NK-92 treated with Interleukin-12 subunit alpha and Interleukin-12 subunit beta, amount 100 ng/mL, for 24 hours (cell line): ENCODE measurements around the gene TIMM17B.

Source experiments
- DNase-seq: peaks from one replicate; lab custom pipeline; 2025; lab: John Stamatoyannopoulos, UW

The TIMM17B gene

DNA sequence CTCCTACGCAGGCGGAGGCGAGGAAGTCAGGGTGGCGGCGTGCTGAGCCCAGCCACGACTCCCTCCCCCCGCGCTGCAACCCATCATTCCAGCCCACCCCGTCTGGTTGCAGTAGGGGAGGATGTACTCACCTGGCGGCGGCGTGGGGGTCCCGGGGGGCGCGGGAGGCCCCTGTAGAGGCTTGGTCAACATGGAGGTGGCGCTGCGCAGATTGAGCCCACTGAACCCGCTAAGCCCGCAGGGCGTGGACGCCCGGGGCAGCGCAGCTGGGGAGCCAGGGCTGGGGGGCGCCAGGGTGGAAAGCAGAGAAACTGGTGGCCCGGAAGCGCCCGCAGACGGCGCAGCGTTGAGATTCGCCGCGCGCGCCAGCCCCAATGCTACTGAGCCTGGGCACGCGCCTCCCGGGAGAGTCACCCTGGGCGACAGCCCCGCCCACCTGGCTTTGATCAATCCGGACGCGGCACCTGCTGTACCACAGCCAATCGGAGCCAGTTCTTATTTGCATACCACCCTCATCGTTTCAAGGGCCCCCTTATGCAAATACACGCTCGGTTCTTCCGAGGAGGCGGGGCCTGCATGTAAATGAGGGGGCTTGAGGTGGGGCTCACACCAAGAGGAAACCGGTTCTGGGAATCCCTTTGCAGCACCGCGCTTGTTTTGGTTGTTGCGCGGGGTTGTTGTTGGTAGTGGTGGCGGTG lies 21.2 kb upstream of the TIMM17B start, which contains the start of gene PIM2:
Gene PIM2, minus strand, starts transcription at position 382 of the 698 bp plus-strand sequence. Its CDS starts 190 bp downstream, at position 192.
- DNase-seq = peak; percentile 86

DNA sequence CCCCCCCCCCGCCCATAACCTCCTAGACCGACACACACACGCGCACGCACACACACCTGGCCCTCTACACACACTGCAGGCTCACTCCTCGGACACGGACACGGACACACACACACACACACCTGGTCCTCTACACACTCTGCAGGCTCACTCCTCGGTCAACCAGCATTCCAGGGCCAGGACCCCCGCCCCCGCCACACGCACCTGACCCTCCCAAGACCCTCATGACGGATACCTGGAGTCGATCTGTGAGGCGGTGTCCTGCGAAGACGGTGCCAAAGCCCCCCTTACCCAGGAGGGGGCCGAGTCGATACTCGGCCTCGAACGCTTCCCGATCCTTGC lies 20.7 kb upstream of the TIMM17B start:
- DNase-seq = no peak

DNA sequence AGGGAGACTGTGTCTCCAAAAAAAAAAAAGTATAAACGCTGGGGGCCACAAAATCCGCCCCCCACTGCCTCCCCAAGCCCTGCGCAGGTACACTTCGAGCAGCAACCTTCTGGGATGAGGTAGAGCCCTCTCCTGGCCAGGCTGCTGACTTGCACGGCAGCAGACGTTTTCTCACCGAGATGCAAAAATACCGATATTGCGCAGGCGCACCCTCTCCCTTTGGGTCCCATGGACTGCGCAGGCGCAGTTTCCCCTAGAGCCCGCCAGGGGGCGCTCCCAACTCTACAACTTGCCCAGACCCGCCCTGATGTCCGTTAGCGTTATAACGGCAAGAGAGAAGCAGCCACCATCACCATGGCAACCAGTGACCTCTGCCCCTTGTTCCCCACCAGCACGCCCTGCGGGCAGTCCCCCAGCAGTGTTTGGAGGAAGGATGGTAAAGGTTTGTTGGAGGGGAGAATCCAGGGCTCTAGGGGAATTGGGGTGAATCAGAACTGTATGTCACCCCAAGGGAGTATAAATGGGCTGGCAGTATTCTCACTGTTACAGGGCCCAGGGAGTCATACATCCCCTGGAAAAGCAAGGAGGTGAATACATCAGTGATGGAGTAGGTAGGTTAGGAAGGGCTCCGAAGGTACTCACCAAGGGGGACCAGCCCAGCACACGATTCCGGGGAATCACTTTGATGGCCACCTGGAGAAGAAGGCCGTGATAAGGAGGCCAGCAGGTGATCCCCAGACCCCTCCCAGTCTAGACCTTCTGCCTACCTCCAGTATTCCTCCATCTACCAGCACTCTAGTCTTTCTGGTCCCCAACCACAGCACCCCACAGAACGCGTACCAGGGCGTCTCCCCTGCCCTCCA lies 19.8 kb upstream of the TIMM17B start:
- DNase-seq = peak; percentile 79

DNA sequence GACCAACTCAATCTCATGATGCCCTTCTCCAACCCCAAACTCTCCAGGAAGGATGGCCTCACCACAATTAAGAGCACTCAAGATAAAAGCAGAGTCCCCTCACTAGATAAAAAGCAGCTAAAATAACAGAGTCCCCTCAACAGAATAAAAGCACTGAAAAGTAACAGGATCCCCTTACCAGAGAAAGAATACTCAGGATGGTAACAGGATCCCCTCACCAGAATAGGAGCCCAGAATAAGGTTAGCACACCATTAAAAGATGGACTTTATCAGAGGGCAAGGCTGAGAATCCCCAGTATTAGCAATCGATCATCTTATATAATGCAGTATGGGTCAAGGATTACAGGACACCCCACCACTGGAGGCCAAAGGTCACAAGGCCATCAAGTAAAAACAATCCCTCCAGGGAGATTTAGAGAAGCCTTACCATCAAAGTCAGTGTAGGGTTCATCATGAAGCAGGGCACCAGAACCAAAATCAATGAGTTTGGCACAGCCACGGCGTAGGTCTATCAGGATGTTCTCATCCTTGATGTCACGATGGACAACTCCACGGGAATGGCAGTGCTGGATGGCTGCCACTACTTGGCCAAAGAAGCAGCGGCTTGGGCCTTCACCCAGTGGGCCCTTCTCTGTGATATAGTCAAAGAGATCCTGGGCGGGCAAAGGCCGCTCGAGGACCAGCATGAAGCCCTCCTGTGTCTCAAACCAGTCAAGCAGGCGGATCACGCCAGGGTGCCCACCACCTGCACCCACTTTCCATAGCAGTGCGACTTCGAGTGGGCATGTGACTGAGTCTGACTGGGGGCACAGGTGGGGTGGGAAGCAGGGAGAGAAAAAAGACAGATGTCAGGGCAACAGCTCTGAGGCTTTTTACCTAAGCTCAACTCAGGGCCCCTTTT lies 17.3 kb upstream of the TIMM17B start:
- no peak for DNase-seq

DNA sequence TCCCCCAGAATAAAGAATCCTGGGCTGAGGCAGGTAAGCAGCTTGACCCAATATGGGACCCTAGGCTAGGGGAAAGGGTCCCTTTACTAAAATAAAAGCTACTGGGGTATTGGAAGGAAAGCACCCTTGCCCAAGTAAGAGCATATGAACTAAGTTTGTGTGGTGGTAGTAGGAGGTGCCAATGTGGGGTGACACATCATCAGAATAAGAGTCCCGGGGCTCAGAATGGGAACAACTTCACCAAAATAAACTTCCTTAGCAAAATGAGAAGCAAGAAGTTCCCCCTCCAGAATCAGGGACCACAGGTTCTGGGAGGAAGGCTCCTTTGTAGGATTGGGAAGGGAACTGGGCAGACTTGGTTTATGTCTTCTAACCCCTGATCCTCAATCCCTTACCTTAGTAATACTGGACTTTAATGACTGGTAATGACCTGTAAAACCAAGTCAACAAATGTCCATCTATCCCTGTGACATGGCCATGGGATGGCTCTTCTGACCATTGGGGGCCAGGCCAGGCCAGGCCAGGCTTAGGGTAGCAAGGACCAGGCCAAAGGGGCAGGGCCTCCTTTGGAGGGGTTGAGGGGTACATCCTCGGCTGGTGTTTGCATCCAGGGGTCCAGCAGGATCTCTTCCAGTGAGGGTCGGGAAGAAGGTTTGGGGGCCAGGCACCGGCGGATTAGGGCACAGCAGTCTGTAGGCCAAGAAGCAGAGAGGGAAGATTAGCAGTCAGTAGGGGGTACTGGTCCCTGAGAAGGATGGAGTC lies 16.2 kb upstream of the TIMM17B start:
- DNase-seq = no peak

DNA sequence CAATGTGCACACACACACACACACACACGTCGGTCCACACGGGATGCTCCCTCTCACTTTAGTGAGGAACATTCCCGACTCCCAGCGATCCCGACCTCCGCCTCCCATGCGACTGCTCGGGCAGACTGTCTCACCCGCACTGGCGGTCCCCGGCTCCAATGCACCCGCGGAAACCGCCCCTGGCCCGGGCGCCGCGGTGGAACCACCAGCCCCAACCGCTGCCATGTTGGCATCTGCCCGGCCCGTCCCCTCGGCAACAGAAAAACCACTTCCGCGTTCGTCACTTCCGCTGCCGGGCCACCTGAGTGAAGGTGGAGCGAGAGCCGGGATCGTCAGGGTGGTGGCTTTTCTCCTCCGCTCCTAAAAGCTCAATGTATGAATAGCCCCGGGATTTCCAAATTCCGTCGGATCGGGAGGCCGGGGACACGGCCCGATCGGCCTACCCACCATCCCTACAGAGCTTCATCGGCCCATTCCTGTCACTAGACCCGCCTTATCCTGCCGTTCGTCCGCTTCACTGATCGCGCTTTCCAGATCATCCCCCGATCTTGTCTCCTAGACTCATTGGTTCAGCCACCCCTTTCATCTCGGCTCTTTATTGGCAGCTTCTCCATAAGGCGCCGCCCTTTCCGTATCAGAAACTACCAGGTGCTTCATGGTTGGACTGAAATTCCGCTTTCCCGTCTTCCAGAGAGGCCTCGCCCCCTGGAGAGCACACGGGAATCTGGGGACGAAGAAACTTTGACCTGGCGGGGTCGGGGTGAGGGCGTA lies 14.0 kb upstream of the TIMM17B start, which contains the start of gene SLC35A2:
Gene SLC35A2, minus strand, starts transcription at position 235 of the 771 bp plus-strand sequence. Its CDS starts 10 bp downstream, at position 225.
- DNase-seq = peak; percentile 73

DNA sequence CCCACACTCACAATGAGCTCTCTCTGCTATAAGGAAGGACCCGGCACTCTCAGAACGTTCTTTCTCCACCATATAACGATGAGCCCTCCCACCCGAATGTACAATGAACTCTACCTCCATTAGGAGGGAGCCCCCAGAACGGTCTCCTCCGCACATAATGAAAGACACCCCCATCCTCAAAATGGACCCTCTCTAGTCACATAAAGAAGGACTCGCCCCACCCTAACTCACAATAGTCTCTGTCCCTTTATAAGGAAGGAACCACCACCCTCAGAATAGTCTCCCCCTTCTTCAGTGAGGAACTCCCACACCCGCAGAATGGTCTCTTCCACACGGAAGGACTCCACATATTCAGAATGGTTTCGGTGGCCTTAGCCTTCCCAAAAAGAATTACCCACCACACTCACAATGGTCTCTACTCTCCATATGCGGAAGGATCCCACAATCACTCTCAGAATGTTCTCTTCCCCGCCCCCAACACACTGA lies 13.4 kb upstream of the TIMM17B start:
- no peak for DNase-seq

DNA sequence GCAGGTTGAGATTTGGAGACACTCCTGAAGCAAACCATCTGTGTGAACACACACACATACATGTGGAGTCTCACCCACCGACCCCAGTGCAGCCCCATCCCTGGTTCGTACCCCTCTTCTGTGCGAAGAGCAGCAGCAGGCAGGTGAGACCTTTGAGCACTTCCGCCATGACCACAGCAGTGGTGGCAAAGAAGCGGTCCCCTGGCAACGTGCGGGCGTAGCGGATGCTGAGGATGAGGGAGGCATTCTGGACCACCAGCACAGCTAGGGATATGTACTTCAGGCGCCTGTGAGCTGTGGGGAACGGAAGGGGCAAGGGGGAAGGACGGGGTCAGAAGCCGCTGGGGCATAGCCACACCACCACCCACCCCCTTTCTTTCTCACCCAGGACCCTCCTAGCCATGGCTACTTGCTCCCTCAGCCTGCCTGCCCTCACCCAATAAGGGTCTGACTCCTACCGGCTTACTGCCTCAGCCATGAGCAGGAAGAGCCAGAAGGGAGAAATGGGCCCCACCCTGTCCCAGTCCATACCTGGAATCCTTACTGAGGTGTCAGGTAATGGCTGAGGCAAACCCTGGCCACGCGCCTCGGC lies 12.2 kb upstream of the TIMM17B start:
- DNase-seq = no peak

DNA sequence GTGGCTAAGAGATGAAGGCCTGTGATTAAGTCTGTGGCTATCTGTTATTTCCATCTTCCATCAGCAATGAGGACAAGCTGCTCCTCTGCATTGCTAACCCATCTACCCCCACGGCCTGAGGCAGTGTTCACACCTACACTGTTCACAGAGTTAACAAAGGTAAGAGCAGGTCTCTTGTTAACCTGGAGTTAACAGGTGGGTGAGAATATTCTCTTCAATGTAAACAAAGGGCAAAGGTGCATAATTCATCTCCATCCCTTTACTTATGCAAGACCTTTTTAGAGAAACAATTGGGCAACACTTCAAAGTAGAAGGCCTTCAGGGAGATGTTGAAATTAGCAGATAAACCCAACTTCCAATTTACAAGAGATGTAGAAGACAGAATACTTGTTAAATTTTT lies 11.0 kb upstream of the TIMM17B start:
- no peak for DNase-seq

DNA sequence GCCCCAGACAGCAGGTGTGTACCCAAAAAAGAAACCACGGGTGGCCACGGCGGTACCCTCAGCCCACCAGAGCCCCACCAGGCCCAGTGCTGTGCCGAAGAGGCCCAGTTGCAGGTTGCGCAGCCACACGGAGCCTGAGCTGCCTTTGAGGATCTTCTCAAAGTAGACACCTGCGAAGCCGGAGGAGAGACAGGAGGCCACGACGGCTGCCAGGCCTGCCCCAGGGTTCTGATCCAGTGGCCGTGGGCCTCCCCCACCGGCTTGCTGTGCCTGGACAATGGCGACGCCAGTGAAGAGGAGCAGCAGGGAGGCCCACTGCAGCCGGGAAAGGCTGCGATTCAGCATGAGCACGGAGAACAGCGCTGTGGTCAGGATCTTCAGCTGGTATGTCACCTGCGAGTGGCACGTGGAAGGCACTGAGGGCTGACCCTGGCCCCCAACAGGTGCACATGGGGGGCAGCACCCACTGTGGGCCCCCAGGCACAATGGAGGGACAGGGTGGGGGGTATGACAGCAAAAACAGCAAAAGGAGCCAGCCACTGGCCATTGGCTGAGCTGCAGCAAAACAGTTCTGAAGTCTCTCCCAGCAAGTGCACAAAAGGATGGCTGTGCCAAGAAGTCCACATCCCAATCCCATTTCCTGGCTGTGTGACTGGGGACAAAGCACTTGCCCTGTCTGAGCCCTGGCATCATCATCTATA lies 7.7 kb upstream of the TIMM17B start:
- DNase-seq = no peak

DNA sequence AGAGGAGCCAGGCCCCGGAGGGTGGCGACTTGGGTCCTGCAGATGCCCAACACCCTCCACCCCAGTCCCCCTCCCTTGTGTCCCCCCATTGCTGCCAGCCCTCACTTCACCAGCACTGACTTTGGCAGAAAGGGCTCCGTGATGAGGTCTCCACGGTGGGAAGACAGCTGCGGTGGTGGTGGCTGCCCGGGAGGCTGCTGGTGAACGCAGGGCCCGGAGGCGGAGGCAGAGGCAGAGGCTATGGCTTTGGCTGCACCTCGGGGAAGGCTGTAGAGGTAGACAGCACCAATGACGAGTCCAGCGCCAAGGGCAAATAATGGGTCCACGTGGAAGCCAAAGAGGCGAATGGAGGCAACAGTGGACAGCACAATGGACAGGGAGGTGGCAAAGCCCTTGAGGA lies 7.1 kb upstream of the TIMM17B start:
- DNase-seq = no peak

DNA sequence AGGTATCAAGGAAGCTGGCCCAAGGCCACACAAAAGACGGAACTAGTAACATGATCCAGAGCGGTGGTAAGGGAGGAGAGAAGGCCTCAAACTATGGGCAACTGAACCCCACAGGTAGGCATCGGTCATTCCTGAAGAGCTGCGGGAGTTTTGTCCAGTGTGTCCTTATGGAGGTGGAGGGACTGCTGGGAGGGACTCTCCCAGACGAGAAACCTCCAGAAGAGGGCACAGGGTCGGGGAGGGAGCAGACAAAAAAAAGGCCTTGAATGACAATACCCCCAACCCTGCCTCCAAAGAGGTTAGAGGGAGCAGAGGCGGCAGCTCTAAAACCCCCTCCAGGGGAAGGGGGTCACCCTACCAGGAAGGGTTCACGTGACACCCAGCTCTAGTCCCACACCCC lies 6.6 kb upstream of the TIMM17B start:
- no peak for DNase-seq

DNA sequence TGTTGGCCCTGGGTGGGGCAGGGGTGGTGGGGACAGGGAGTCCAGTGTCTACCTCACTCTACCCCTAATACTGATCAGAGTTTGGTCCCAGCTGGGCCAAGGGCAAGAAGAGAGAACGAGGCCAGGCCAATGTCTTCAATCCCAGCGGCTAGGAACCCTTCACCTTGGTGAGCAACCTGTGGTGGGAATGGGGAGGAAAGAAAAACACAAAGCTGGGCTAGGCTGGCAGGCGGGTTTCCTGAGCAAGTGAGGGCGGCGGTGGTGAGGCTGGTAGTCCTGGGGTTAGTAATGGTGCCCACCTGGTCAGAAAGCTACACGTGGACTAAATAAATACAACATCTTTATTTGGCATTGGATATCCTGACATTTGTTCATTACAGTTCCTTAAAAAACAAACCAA lies 5.7 kb upstream of the TIMM17B start:
- no peak for DNase-seq

DNA sequence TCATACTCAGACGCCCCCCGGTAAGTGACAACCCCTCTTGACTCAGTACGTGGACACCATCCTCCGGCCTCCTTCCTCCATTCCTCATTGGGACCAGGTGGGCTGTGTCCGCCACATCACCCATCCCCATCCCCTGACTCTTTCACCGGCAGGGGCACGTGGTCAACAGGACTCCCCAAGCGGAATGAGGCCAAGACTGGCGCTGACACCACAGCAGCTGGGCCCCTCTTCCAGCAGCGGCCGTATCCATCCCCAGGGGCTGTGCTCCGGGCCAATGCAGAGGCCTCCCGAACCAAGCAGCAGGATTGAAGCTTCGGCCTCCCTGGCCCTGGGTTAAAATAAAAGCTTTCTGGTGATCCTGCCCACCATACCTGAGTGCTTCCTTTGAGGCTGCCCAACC lies 5.2 kb upstream of the TIMM17B start:
- DNase-seq = no peak

DNA sequence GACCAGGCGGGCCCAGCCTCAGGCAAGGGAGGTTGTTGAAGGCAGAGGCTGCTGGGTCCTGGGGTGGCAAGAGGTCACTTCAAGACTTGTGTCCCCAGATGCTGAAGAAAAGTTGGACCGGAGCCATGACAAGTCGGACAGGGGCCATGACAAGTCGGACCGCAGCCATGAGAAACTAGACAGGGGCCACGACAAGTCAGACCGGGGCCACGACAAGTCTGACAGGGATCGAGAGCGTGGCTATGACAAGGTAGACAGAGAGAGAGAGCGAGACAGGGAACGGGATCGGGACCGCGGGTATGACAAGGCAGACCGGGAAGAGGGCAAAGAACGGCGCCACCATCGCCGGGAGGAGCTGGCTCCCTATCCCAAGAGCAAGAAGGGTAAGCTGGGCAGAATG lies 4.6 kb upstream of the TIMM17B start:
- DNase-seq = no peak

DNA sequence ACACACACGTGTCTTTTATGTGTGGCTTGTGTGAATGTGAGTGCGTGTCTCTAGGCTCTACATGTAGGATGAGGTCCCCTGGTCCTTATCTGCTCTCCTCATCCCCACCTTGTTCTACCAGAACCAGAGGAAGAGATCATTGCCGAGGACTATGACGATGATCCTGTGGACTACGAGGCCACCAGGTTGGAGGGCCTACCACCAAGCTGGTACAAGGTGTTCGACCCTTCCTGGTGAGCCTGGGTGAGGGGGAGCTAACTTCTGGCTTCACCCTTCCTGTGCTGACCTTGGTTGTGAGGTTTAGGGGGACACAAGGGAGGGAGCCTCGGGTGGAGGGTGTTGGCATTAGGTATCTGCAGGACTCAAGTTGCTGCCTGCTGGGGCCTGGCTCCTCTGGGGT lies 3.5 kb upstream of the TIMM17B start:
- DNase-seq = no peak

DNA sequence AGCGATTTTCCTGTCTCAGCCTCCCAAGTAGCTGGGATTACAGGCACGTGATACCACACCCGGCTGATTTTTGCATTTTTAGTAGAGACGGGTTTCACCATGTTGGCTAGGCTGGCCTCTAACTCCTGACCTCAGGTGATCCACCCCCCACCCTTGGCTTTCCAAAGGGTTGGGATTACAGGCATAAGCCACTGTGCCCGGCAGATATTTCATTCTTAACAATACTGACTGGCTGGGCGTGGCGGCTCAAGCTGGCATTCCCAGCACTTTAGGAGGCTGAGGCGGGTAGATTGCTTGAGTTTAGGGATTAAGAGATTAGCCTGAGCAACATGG lies 1.5 kb upstream of the TIMM17B start:
- no peak for DNase-seq

DNA sequence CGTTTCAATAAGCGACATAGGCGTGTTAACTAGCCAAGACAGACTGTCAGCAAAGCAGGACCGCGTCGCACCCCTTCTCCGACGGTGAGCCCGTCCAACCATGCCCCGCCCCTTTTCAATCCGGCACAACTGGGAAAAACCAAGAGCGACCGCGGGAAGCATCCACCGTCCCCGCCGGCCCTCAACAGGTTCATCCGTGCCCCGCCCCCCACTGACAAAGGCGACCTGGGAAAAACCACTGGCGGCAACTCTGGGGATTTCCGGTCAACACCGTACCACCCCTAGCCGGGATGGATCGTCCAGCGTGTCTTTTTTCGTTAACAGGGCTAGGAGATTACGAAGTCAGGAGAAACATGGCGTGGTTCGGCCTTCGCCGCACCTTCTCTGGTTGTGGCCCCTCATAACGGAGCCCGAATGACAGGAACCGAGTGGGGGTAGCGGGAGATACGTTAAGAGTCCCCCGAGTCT lies 377 bp downstream of the TIMM17B start:
- peak; percentile 26 for DNase-seq

DNA sequence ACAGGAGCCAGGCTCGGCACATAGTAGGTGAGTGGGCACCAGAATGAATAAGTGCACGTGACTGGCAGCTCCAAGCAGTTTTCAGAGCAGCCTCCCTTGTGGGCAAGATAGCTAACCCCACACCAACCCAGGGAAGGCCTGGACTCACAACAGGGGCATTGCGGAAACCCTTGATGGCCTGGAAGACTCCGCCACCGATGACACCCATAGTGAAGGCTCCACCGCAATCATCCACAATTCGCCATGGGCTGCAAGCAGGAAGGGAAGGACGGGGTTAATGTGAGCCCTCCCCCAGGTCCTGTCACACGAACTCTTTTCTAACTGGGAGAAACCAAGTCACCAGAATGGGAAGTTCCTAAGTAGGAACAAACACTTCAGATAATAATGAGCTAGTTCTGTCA lies 957 bp downstream of the TIMM17B start:
- no peak for DNase-seq

DNA sequence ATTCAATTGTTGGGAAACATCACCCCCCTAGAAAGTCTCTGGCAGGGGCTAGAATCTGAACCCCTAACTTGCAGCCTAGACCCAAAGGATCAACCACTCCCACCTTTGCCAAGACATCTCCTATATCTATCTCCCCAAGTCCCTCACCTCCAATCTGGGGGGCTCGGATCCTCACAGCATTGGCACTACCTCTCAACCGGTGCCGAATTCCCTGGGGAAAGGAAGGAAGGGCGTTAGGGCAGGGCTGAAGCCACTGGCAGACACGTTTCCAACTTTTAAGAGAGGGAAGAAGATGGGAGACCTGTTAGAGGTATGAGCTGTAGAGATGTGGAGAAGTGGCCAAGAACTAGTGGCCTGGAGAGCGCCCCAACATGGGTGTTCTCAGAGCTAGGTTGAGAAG lies 2.7 kb downstream of the TIMM17B start:
- no peak for DNase-seq
